ENCODE data around the gene AP1AR.
"Not testable (repeated sequence)": the region's sequence is repeated elsewhere in the genome, so short reads cannot be mapped to it uniquely, and the experiment has no call there.

AP1AR gene

GRCh38 chr4:112189754-112190153 is 41.8 kb upstream of the AP1AR start:
- no peak for DNase-seq (ENCODE audit: extremely low read depth, low read depth)
- TF ChIP-seq, protein P1, sequence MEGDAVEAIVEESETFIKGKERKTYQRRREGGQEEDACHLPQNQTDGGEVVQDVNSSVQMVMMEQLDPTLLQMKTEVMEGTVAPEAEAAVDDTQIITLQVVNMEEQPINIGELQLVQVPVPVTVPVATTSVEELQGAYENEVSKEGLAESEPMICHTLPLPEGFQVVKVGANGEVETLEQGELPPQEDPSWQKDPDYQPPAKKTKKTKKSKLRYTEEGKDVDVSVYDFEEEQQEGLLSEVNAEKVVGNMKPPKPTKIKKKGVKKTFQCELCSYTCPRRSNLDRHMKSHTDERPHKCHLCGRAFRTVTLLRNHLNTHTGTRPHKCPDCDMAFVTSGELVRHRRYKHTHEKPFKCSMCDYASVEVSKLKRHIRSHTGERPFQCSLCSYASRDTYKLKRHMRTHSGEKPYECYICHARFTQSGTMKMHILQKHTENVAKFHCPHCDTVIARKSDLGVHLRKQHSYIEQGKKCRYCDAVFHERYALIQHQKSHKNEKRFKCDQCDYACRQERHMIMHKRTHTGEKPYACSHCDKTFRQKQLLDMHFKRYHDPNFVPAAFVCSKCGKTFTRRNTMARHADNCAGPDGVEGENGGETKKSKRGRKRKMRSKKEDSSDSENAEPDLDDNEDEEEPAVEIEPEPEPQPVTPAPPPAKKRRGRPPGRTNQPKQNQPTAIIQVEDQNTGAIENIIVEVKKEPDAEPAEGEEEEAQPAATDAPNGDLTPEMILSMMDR (IDR thresholded peaks at IDR 0.05; ENCODE audit: low read depth, low read length) = peak; percentile 25

DNA sequence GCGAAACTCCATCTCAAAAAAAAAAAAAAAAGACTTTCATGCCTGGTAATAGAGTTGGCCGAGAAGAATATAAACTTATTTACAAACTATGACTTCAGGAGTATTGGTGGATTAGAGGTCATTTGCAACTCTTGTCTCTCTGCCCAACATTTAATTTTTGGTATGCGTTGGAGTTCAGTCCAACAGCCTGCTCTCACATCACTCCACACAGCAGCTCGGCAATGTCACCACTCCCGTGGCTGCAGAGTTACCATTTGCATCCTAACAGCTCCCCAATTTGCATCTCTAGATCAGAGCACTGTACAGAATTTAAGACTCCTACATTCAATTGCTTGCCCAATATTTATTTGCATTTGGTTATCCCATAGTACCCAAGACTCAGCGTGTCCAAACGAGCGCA is 40.9 kb upstream of the AP1AR start:
- no peak for DNase-seq (ENCODE audit: extremely low read depth, low read depth)
- TF ChIP-seq, protein P1 (IDR thresholded peaks at IDR 0.05; ENCODE audit: low read depth, low read length) = no peak

DNA sequence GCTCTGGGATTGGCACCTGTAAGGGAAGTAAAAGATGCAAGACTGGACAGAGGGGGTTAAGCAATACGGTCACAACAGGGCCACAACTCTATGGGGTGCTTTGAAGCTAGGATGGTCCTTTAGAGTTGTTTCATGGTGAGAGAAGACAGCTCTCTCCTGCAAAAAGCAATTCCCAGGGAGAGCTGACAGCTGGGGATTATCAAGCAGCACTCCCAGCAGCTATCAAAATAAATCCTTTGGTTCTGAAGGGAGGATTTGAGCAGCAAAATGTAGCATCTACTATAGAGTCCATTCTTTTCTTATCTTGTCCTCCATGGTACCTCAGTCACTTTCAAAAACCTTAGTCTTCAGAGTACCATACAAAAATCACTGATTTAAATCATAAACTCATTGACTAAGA is 35.1 kb upstream of the AP1AR start:
- TF ChIP-seq, protein P1 (IDR thresholded peaks at IDR 0.05; ENCODE audit: low read depth, low read length) = no peak
- no peak for DNase-seq (ENCODE audit: extremely low read depth, low read depth)

DNA sequence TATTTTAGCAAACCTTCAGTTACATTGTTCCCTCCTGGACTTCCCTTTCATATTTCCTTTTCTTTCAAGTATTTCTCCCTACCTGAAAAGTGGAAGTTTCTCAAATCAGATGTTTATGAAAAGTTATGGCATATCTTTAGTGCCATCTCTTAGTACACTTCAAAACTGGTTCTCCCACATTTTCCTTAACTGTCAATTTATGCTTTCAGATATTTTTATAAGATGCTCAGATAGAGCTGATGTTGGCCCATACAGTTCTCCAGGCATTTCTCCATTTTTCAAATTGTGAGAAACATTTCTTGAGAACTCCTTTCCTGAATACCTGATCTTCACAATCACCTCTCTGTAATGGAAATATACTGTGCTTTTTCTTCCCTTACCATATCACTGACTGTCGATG is 32.5 kb upstream of the AP1AR start:
- no peak for DNase-seq (ENCODE audit: extremely low read depth, low read depth)
- TF ChIP-seq, protein P1 (IDR thresholded peaks at IDR 0.05; ENCODE audit: low read depth, low read length) = no peak

DNA sequence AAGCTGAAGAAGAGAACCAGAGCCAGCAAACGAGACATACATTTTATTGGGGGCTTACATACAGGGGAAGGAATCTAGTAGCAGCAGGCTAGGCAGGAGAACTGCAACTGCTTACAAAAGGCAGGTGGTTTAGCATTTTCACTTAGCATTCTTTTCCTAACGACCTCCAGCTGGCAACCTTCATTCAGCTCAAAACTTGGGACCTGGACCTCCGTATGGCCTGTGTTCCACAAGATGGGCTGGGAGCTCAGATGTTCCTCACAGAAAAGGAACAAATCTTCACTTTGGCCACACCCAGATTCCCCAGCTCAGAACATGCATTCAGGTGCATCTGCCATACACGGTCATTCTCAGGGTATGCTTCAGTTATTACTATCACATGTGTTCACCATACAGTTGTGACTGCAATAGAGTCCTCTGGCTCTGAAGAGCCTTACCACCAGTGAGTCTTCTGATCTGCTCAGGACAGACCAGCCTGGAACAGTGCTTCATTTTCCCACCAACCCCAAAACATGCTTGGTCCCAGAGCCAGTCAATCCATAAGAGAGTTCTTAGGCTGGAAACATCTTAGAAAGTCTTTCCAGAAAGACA is 29.6 kb upstream of the AP1AR start:
- TF ChIP-seq, protein P1 (IDR thresholded peaks at IDR 0.05; ENCODE audit: low read depth, low read length) = no peak
- no peak for DNase-seq (ENCODE audit: extremely low read depth, low read depth)

DNA sequence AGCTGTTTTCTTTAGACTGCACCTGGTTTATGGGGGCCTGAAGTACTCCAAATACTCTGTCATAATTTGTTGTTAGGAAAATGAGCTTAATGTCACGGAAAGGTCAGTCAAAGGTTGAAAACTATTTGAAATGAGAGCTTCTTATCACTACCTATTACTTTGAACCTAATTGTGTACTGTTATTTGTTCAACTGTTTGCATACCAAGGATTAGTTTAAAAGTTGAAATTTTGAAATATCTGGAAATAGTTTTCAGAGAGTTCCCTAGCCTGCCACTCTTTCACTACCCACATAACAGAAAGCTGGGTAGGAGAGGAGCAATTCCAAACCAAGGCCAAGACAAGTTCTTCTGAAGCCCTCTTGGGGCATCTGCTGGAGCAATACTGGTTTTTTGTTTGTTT is 28.0 kb upstream of the AP1AR start:
- TF ChIP-seq, protein P1 (IDR thresholded peaks at IDR 0.05; ENCODE audit: low read depth, low read length) = no peak
- no peak for DNase-seq (ENCODE audit: extremely low read depth, low read depth)

DNA sequence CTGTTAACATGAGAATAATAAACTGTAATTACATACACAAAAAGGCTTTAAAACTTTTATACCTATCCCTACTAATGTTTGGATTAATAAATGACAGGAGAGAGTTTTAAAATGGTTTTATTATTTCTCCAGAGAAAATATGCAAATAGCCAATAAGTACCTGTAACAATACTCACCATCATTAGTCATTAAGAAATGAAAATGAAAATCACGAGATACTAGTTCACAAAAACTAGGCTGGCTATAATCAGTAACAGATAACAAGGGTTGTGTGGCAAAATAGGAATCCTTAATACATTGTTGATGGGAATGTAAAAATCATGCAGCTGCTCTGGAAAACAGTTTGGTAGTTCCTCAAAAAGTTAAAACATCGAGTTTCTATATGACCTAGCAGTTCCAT is 25.2 kb upstream of the AP1AR start:
- TF ChIP-seq, protein P1 (IDR thresholded peaks at IDR 0.05; ENCODE audit: low read depth, low read length) = no peak
- DNase-seq (ENCODE audit: extremely low read depth, low read depth) = no peak

DNA sequence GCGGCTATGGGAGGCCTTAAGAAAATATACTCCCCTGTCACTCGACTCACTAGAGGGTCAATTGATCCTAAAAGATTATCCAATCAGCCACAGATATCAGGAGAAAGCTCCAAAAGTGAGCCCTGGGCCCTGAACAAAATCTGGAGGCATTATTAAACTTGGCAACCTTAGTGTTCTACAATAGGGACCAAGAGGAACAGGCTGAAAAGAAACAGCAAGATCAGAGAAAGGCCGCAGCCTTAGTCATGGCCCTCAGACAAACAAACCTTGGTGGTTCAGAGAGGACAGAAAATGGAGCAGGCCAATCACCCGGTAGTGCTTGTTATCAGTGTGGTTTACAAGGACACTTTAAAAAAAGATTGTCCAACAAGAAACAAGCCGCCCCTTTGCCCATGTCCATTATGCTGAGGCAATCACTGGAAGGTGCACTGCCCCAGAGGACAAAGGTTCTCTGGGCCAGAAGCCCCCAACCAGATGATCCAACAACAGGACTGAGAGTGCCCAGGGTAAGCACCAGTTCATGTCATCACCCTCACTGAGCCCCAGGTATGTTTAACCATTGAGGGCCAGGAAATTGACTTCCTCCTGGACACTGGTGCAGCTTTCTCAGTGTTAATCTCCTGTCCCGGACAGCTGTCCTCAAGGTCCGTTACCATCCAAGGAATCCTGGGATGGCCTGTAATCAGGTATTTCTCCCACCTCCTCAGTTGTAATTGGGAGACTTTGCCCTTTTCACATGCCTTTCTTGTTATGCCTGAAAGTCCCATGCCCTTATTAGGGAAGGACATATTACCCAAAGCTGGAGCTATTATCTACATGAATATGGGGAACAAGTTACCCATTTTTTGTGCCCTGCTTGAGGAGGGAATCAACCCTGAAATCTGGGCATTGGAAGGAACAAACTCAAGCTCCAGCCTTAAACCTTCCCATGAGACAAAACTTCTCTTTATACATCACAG is 23.2 kb upstream of the AP1AR start:
- DNase-seq (ENCODE audit: extremely low read depth, low read depth) = not testable (repeated sequence)

All from AG09319 (cell line).